ENCODE results near the gene GOLPH3.
"Not testable (repeated sequence)": the region's sequence is repeated elsewhere in the genome, so short reads cannot be mapped to it uniquely, and the experiment has no call there.

Gene GOLPH3

DNA sequence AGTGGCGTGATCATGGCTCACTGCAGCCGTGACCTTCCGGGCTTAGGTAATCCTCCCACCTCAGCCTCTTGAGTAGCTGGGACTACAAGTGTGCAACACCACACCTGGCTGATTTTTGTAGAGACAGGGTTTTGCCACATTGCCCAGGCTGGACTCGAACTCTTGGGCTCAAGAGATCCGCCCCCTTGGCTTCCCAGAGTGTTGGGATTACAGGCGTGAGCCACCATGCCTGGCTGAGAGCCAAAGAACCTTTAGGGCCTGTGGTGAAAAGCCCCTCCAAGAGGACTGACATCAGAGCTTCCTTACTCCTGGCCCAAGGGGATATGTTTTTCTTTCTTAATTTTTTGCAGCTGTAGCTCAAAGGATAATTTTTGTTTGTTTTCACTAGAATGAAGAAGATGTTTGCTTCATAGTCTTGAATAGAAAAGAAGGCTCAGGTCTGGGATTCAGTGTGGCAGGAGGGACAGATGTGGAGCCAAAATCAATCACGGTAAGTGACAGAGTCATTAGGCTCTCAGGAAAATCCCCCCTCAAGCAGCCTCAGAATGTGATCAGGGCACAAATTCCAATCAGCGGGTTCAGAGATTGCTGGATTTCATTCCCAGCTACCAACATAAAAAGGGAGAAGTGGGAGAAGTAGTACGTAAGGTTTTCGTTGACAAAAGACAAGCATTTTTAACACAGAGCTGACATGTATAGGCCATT lies 77.1 kb downstream of the GOLPH3 start:
- no peak for DNase-seq

GRCh38 chr5:32095261-32095671 lies 78.9 kb downstream of the GOLPH3 start:
- no peak for DNase-seq

GRCh38 chr5:32094691-32095090 lies 79.4 kb downstream of the GOLPH3 start:
- no peak for DNase-seq

GRCh38 chr5:32092938-32093812 lies 80.9 kb downstream of the GOLPH3 start:
- peak; percentile 42 for DNase-seq

DNA sequence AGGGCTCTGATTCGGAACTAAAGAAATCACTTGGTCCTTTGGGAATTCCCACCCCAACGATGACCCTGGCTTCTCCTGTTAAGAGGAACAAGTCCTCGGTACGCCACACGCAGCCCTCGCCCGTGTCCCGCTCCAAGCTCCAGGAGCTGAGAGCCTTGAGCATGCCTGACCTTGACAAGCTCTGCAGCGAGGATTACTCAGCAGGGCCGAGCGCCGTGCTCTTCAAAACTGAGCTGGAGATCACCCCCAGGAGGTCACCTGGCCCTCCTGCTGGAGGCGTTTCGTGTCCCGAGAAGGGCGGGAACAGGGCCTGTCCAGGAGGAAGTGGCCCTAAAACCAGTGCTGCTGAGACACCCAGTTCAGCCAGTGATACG lies 83.4 kb downstream of the GOLPH3 start:
- no peak for DNase-seq

GRCh38 chr5:32090026-32090754 lies 83.9 kb downstream of the GOLPH3 start:
- no peak for DNase-seq

DNA sequence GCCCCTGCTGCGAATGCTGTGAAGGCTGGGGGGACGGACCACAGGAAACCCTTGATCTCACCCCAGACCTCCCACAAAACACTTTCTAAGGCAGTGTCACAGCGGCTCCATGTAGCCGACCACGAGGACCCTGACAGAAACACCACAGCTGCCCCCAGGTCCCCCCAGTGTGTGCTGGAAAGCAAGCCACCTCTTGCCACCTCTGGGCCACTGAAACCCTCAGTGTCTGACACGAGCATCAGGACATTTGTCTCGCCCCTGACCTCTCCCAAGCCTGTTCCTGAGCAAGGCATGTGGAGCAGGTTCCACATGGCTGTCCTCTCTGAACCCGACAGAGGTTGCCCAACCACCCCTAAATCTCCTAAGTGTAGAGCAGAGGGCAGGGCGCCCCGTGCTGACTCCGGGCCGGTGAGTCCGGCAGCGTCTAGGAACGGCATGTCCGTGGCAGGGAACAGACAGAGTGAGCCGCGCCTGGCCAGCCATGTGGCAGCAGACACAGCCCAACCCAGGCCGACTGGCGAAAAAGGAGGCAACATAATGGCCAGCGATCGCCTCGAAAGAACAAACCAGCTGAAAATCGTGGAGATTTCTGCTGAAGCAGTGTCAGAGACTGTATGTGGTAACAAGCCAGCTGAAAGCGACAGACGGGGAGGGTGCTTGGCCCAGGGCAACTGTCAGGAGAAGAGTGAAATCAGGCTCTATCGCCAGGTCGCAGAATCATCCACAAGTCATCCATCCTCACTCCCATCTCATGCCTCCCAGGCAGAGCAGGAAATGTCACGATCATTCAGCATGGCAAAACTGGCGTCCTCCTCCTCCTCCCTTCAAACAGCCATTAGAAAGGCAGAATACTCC lies 84.7 kb downstream of the GOLPH3 start:
- no peak for DNase-seq

- DNase-seq, result no peak
Observed at GRCh38 chr5:32088214-32088613, 85.9 kb downstream of the GOLPH3 start.

- DNase-seq, result no peak
Observed at GRCh38 chr5:32087086-32088082, 86.7 kb downstream of the GOLPH3 start.

DNA sequence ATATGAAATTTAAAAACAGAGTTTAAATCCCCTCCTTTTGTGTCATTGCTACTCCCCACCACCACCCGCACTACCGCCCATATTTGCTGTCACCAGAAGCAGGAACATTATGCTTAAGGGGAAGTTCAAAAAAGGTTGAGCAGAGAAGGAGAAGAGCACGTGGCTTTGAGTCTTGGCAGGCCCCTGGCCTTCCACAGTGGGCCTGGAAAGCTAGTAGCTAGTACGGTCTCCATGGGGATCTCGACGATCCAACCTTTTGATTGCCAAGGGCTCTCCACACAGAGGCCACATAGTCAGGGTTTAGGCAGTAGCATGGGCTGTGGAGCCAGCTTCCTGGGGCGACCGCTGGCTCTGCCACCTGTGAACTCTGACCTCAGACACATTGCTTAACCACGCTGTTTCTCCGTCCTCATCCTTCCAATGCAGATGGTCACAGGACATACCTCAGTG lies 90.1 kb downstream of the GOLPH3 start:
- no peak for DNase-seq

DNA sequence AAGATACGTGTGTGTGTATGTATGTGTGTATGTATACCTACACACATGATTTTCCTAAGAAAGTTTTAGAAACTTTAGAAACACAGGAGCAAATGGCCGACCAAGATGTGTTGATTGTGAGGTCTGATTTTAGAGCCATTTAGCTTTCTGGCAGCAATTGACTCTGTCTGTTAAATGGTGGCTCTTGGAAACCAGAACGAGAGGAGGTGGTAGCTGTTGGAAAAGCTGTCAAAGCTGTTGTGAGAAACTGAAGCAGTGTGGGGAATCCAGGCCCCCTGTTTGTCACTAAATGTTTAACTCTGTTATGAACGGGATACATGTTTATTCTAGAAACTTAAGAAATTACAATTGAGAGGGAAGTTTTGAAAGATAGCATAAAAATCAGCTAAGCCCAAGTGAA lies 91.4 kb downstream of the GOLPH3 start:
- no peak for DNase-seq

- DNase-seq, result not testable (repeated sequence)
Observed at GRCh38 chr5:32080565-32080964, 93.6 kb downstream of the GOLPH3 start.

DNA sequence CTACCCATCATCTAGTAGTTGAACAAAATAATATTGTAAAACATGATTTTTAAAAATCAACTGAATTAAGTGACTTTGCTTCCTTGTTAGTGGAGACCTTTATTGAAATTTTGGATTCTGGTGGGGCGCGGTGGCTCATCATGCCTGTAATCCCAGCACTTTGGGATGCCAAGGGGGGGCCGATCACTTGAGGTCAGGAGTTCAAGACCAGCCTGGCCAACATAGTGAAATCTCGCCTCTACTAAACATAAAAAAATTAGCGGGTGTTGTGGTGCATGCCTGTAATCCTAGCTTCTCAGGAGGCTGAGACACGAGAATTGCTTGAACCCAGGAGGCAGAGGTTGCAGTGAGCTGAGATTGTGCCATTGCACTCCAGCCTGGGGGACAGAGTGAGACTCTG lies 95.3 kb downstream of the GOLPH3 start:
- DNase-seq, result not testable (repeated sequence)

GRCh38 chr5:32076699-32077695 lies 97.1 kb downstream of the GOLPH3 start:
- no peak for DNase-seq
